Progenitor cell of endocrine pancreas (in vitro differentiated cells): ENCODE measurements around the gene BMP4. TPM values are rescaled to one million over a fixed set of nuclear protein-coding genes. Genes with fewer than 3 reads are reported as not detected.

Experiments
- DNase-seq: peaks from one replicate; pipeline ENCODE4 v3.0.0; 2021; ENCODE audit warnings: low spot score; ENCODE audit not compliant: unreplicated experiment
- H3K27ac Mint-ChIP-seq: 2 replicates; pipeline ENCODE4 v1.8.0; 2021; ENCODE audit warnings: mild to moderate bottlenecking, moderate library complexity, mixed read lengths
- H3K27me3 Mint-ChIP-seq: 2 replicates; pipeline ENCODE4 v1.8.0; 2021; ENCODE audit warnings: mixed read lengths
- H3K36me3 Mint-ChIP-seq: 2 replicates; pipeline ENCODE4 v1.8.0; 2022; ENCODE audit warnings: mixed read lengths; ENCODE audit not compliant: insufficient read depth
- H3K4me1 Mint-ChIP-seq: 2 replicates; pipeline ENCODE4 v1.8.0; 2021; ENCODE audit warnings: low read depth, mixed read lengths
- H3K4me3 Mint-ChIP-seq: 2 replicates; pipeline ENCODE4 v1.8.0; 2021; ENCODE audit warnings: low read depth, mild to moderate bottlenecking, moderate library complexity, mixed read lengths
- H3K9me3 Mint-ChIP-seq: 2 replicates; pipeline ENCODE4 v1.8.0; 2021; ENCODE audit warnings: low read depth, mixed read lengths
- total RNA-seq: library from RNA; stranded (reverse); gene quantifications from 2 replicates; pipeline ENCODE4 v1.2.1, GENCODE V29; 2021
- TF ChIP-seq, protein P1 (sequence below): fragments of 200-600 bp; sonication (generic); IDR thresholded peaks from one replicate; pipeline ENCODE4 v1.5.0; 2021; ENCODE audit warnings: antibody characterized with exemption, mild to moderate bottlenecking; ENCODE audit not compliant: unreplicated experiment

BMP4 gene
- total RNA-seq, 1 donor from 2014 or later, result 2.7 TPM

DNA sequence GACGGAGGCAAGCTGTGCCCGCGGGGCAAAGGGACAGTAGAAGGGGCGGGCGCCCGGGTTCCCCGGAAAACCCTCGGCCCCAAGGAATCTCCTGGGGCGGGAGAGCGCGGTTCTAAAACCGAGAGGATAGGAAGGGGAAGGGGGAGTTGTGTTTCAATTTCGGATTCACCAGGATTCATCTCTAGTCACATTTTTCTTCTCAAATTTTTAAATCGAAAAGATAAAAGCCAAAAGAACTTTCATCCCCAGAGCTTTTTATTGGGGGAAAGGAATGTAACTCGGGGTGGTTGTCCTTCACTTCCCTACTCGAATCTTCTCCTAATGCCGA, 1.4 kb downstream of the BMP4 start:
- H3K9me3 Mint-ChIP-seq, result no peaks in the 10 kb centered on the region
- H3K4me3 Mint-ChIP-seq, result peak overlapping the region; percentile 82
- TF ChIP-seq, protein P1, sequence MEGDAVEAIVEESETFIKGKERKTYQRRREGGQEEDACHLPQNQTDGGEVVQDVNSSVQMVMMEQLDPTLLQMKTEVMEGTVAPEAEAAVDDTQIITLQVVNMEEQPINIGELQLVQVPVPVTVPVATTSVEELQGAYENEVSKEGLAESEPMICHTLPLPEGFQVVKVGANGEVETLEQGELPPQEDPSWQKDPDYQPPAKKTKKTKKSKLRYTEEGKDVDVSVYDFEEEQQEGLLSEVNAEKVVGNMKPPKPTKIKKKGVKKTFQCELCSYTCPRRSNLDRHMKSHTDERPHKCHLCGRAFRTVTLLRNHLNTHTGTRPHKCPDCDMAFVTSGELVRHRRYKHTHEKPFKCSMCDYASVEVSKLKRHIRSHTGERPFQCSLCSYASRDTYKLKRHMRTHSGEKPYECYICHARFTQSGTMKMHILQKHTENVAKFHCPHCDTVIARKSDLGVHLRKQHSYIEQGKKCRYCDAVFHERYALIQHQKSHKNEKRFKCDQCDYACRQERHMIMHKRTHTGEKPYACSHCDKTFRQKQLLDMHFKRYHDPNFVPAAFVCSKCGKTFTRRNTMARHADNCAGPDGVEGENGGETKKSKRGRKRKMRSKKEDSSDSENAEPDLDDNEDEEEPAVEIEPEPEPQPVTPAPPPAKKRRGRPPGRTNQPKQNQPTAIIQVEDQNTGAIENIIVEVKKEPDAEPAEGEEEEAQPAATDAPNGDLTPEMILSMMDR, result no peak
- H3K36me3 Mint-ChIP-seq, result no peaks in the 10 kb centered on the region
- H3K27me3 Mint-ChIP-seq, result peaks cover 78% of the 10 kb centered on the region
- DNase-seq, result no peak
- no peak overlapping the region for H3K27ac Mint-ChIP-seq
- peaks cover 41% of the 10 kb centered on the region for H3K4me1 Mint-ChIP-seq

DNA sequence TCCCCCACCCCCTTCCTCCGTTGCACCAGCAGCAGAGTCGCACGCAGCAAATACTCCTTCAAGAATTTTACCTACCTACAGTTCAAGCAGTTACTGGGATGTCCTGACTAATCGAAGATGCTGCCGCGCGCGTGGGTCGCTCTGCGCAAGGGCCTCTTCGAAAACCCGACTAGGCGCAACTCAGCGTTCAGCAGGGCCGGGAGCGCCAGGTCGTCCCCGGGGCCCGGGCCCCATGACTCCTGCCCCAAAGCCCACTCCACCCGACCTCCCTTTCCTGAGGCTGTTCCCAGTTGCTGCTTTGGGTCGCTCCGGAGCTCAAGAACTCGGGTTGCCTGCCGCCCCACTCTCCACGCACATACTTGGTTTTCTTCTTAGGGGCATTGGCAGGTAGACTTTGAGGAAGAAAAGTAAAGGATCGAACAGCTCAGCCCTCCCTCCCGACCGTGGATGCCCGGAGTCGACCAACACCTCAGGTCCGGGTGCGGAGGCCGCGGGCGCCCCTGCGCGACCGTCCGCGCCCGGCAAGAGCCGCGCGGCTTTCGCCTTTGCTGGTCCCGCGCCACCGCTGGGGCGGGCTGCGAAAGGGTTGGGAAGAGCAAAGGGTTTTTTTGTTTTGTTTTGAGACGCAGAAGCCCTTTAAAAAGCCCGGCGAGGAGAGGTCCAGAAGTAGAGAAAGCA, 1.9 kb downstream of the BMP4 start:
- Mint-ChIP-seq H3K27ac (peak overlapping the region; percentile 76), H3K27me3 (peaks cover 77% of the 10 kb centered on the region), H3K9me3 (no peaks in the 10 kb centered on the region), H3K36me3 (no peaks in the 10 kb centered on the region), H3K4me1 (peaks cover 41% of the 10 kb centered on the region), H3K4me3 (peak overlapping the region; percentile 82)
- DNase-seq, result no peak
- TF ChIP-seq, protein P1, result no peak

DNA sequence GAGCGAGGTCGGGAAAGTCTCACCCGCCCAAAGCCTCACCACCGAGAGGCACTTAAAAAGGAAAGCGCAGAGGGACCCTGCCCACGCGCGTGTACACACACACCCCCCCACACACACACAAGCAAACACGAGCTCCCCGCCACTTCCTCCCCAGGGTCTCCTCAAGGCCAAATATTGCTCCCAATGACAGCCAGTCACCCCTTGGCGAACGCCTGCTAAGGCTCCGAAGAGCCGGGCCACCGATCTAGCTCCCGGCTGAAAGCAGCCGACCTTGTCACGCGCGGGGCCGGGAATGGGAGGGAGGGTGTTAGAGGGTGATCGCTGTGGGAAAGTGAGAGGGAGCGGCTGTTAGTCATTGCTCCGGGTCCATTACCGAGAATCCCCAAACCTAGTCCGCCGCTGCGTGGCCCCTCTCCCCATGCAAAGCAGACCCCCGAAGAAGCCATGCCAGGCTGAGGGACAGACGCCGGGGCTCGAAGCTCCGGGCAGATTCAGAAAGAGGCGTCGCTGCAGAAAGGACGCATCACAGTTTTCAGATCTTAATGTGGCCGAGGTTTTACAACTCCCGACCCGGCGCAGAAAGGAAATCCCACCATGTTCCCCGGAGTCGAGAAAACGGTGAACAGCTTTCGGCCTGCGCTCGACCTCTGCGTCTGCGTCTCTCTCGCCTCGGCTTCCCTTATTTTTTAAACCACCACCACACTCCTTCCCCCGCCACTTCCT, 2.6 kb downstream of the BMP4 start:
- no peaks in the 10 kb centered on the region for H3K9me3 Mint-ChIP-seq

DNA sequence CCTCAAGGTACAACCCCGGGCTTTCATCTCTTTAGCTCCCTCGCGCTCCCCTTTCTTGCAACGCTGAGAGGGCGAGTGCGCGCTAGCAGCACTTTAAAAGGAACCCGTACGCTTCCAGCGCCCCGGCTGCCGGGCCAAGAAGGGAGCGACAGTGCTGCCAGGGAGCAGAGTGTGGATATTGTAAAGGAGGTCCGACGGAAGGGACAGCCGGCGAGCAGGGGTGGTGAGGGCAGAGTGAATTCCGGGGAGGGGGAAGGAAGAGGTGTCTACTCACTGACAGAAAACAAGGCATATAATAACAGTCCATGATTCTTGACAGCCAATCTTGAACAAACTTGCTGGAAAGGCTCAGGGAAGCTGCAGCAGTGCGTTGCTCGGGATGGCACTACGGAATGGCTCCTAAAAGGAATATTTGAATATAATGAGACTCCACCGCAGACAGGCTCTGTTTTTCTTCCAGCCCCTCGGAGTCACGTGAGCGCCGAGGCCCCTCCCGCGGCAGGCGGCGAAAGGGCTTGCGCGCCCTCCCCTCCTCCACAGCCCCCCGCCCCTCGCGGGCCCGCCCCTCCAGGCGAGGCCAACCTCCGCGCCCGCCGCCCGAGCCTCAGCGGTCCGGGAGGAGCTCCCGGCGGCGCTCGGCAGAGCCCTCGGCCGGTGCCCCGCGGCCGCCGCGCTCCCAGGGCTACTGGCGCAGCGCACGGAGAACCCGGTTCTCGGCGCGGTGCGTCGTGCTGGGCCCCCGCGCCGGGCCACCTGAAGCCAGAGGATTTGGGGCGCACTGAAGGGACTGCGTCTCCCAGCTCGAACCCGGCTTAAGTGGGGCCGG, 3.4 kb downstream of the BMP4 start:
- H3K9me3 Mint-ChIP-seq, result no peaks in the 10 kb centered on the region
- TF ChIP-seq, protein P1, result no peak
- H3K4me3 Mint-ChIP-seq, result peak overlapping the region; percentile 82
- H3K36me3 Mint-ChIP-seq, result no peaks in the 10 kb centered on the region
- DNase-seq, result peak; percentile 64
- H3K27me3 Mint-ChIP-seq, result peaks cover 86% of the 10 kb centered on the region
- H3K4me1 Mint-ChIP-seq, result peaks cover 37% of the 10 kb centered on the region
- H3K27ac Mint-ChIP-seq, result peak overlapping the region; percentile 65

More for the DNA sequence above, 2.6 kb downstream of the BMP4 start:
- Mint-ChIP-seq H3K27ac (peak overlapping the region; percentile 76), H3K27me3 (peaks cover 80% of the 10 kb centered on the region), H3K4me3 (peak overlapping the region; percentile 82), H3K4me1 (peaks cover 39% of the 10 kb centered on the region), H3K36me3 (no peaks in the 10 kb centered on the region)
- TF ChIP-seq, protein P1, result no peak
- DNase-seq, result no peak

DNA sequence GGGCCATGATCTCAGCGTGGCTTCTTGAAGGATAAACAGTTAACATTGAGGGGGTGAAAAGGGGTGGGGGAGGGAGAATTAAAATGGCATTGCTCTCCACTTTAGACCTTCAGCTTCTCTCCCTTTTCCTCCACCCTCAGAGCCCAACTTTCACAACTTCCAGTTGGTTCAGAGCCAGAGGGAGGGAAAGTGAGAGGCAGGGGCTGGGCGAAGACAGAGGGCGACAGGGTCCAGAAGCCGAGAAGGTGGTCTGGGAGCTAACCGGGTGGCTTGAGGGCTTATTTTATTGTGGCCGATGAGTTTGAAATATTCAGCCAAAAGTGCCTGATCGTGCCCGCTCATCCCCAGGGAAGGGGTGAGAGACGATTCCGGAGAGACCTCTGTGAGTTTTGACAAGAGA, 4.1 kb downstream of the BMP4 start:
- no peak for DNase-seq
- no peaks in the 10 kb centered on the region for H3K36me3 Mint-ChIP-seq
- no peak overlapping the region for H3K27ac Mint-ChIP-seq
- peaks cover 37% of the 10 kb centered on the region for H3K4me1 Mint-ChIP-seq
- peaks cover 87% of the 10 kb centered on the region for H3K27me3 Mint-ChIP-seq
- TF ChIP-seq, protein P1, result no peak
- peak overlapping the region; percentile 73 for H3K4me3 Mint-ChIP-seq
- H3K9me3 Mint-ChIP-seq, result no peaks in the 10 kb centered on the region
